ENCODE data around the gene HCN2. TPM values are rescaled to one million over a fixed set of nuclear protein-coding genes. Genes with fewer than 3 reads are reported as not detected.

Gene HCN2
- total RNA-seq, 1 donor from 2014 or later: not detected

GRCh38 chr19:641702-642101 is 52.0 kb downstream of the HCN2 start:
- Histone ChIP-seq H3K79me2 (ENCODE audit: low read depth) (no peaks in the 10 kb centered on the region), H3K4me1 (no peaks in the 10 kb centered on the region), H3K9me3 (ENCODE audit: low read depth) (no peaks in the 10 kb centered on the region), H3K36me3 (no peaks in the 10 kb centered on the region), H3K27ac (no peak overlapping the region), H3K4me2 (no peak overlapping the region), H3K4me3 (no peak overlapping the region), H3F3A (ENCODE audit: low read depth) (peaks cover 18% of the 10 kb centered on the region), H4K20me1 (ENCODE audit: low read depth) (peaks cover 21% of the 10 kb centered on the region), H2AFZ (replicated peaks) (no peak overlapping the region), H3K9ac (no peak overlapping the region), H3K27me3 (peaks cover 36% of the 10 kb centered on the region)
- H3K4me3 Mint-ChIP-seq: no peak overlapping the region
- H3K4me1 Mint-ChIP-seq: peaks cover 4% of the 10 kb centered on the region
- DNase-seq (ENCODE audit: low spot score): no peak
- no peak for TF ChIP-seq EZH2 (IDR thresholded peaks at IDR 0.05)
- TF ChIP-seq EZH2phosphoT487 (IDR thresholded peaks at IDR 0.05): no peak
- TF ChIP-seq CTCF (IDR thresholded peaks at IDR 0.05): no peak
- no peaks in the 10 kb centered on the region for H3K9me3 Mint-ChIP-seq
- peaks cover 11% of the 10 kb centered on the region for H3K27me3 Mint-ChIP-seq (ENCODE audit: insufficient read depth, low read depth)
- H3K36me3 Mint-ChIP-seq: peaks cover 3% of the 10 kb centered on the region
- H3K27ac Mint-ChIP-seq: no peak overlapping the region

GRCh38 chr19:642767-643727 is 53.4 kb downstream of the HCN2 start:
- no peaks in the 10 kb centered on the region for H3K9me3 ChIP-seq (ENCODE audit: low read depth)
- Mint-ChIP-seq H3K4me1 (peaks cover 4% of the 10 kb centered on the region), H3K9me3 (no peaks in the 10 kb centered on the region), H3K4me3 (no peak overlapping the region), H3K27me3 (ENCODE audit: insufficient read depth, low read depth) (peaks cover 9% of the 10 kb centered on the region), H3K27ac (no peak overlapping the region), H3K36me3 (peaks cover 3% of the 10 kb centered on the region)
- peaks cover 11% of the 10 kb centered on the region for H3F3A ChIP-seq (ENCODE audit: low read depth)
- peaks cover 26% of the 10 kb centered on the region for H4K20me1 ChIP-seq (ENCODE audit: low read depth)
- no peaks in the 10 kb centered on the region for H3K79me2 ChIP-seq (ENCODE audit: low read depth)
- H3K4me2 ChIP-seq: no peak overlapping the region
- no peaks in the 10 kb centered on the region for H3K36me3 ChIP-seq
- no peak for TF ChIP-seq EZH2 (IDR thresholded peaks at IDR 0.05)
- no peak for TF ChIP-seq CTCF (IDR thresholded peaks at IDR 0.05)
- TF ChIP-seq EZH2phosphoT487 (IDR thresholded peaks at IDR 0.05): no peak
- no peak overlapping the region for H3K27ac ChIP-seq
- no peaks in the 10 kb centered on the region for H3K4me1 ChIP-seq
- H2AFZ ChIP-seq (replicated peaks): no peak overlapping the region
- H3K4me3 ChIP-seq: no peak overlapping the region
- no peak overlapping the region for H3K9ac ChIP-seq
- no peak for DNase-seq (ENCODE audit: low spot score)
- peaks cover 23% of the 10 kb centered on the region for H3K27me3 ChIP-seq

- Histone ChIP-seq H4K20me1 (ENCODE audit: low read depth) (peaks cover 21% of the 10 kb centered on the region), H3K27ac (no peak overlapping the region), H3K9ac (no peak overlapping the region), H3K9me3 (ENCODE audit: low read depth) (no peaks in the 10 kb centered on the region), H3K4me1 (no peaks in the 10 kb centered on the region), H3K4me2 (no peak overlapping the region), H3K27me3 (peaks cover 16% of the 10 kb centered on the region), H3F3A (ENCODE audit: low read depth) (peaks cover 11% of the 10 kb centered on the region), H3K36me3 (no peaks in the 10 kb centered on the region), H2AFZ (replicated peaks) (no peak overlapping the region), H3K79me2 (ENCODE audit: low read depth) (no peaks in the 10 kb centered on the region), H3K4me3 (no peak overlapping the region)
- H3K4me3 Mint-ChIP-seq: no peak overlapping the region
- peaks cover 4% of the 10 kb centered on the region for H3K4me1 Mint-ChIP-seq
- no peak for DNase-seq (ENCODE audit: low spot score)
- peaks cover 3% of the 10 kb centered on the region for H3K36me3 Mint-ChIP-seq
- H3K9me3 Mint-ChIP-seq: no peaks in the 10 kb centered on the region
- no peak overlapping the region for H3K27ac Mint-ChIP-seq
- TF ChIP-seq EZH2 (IDR thresholded peaks at IDR 0.05) (no peak), CTCF (IDR thresholded peaks at IDR 0.05) (no peak), EZH2phosphoT487 (IDR thresholded peaks at IDR 0.05) (no peak)
- peaks cover 9% of the 10 kb centered on the region for H3K27me3 Mint-ChIP-seq (ENCODE audit: insufficient read depth, low read depth)
Observed at GRCh38 chr19:643736-644135, 54.1 kb downstream of the HCN2 start.

All from neural progenitor cell (in vitro differentiated cells).